Loucy (cell line): ENCODE measurements around the gene RASD1.

Source experiments
- H2AFZ ChIP-seq: fragments of 200-600 bp; sonication (generic); 2 replicates; pipeline ENCODE4 v1.6.0; 2016; ENCODE audit warnings: antibody characterized with exemption, mild to moderate bottlenecking, low read length, moderate library complexity
- H3F3A ChIP-seq: fragments of 200-600 bp; 2 replicates; pipeline ENCODE4 v1.6.0; 2016; ENCODE audit warnings: antibody characterized with exemption, low read depth, mild to moderate bottlenecking
- H3K27me3 ChIP-seq: fragments of 200-600 bp; sonication (generic); 2 replicates; pipeline ENCODE4 v1.6.1; 2014; ENCODE audit warnings: low read length, mild to moderate bottlenecking; ENCODE audit not compliant: insufficient read depth, poor library complexity, severe bottlenecking
- H3K36me3 ChIP-seq: fragments of 200-600 bp; sonication (generic); 2 replicates; pipeline ENCODE4 v1.6.1; 2016; ENCODE audit warnings: low read length; ENCODE audit not compliant: insufficient read depth
- H3K4me1 ChIP-seq: fragments of 200-600 bp; sonication (generic); 2 replicates; pipeline ENCODE4 v1.5.1; 2014; ENCODE audit warnings: low read length, mild to moderate bottlenecking; ENCODE audit not compliant: insufficient read depth, poor library complexity, severe bottlenecking
- H3K4me2 ChIP-seq: fragments of 200-600 bp; sonication (generic); 2 replicates; pipeline ENCODE4 v1.6.0; 2014; ENCODE audit warnings: antibody characterized with exemption, low read length, low read depth, mild to moderate bottlenecking; ENCODE audit not compliant: poor library complexity, severe bottlenecking
- H3K4me3 ChIP-seq: fragments of 200-600 bp; sonication (generic); 2 replicates; pipeline ENCODE4 v1.5.1; 2014; ENCODE audit warnings: low read length, mild to moderate bottlenecking, mixed read lengths; ENCODE audit not compliant: poor library complexity, severe bottlenecking
- H3K79me2 ChIP-seq: fragments of 200-600 bp; sonication (generic); 2 replicates; pipeline ENCODE4 v1.6.1; 2014; ENCODE audit warnings: low read length; ENCODE audit not compliant: insufficient read depth
- H3K9ac ChIP-seq: fragments of 200-600 bp; sonication (generic); 2 replicates; pipeline ENCODE4 v1.6.0; 2014; ENCODE audit warnings: mild to moderate bottlenecking, low read depth, low read length, moderate library complexity; ENCODE audit not compliant: poor library complexity, severe bottlenecking
- H3K9me2 ChIP-seq: fragments of 200-600 bp; sonication (generic); replicated peaks from 2 replicates; pipeline ENCODE4 v1.6.1; 2016; ENCODE audit warnings: low read depth, low read length, mixed read lengths
- H3K9me3 ChIP-seq: fragments of 200-600 bp; sonication (generic); 2 replicates; pipeline ENCODE4 v1.6.1; 2014; ENCODE audit warnings: mild to moderate bottlenecking, antibody characterized with exemption, low read length, low read depth; ENCODE audit not compliant: insufficient read depth
- H4K20me1 ChIP-seq: fragments of 200-600 bp; sonication (generic); 2 replicates; pipeline ENCODE4 v1.6.0; 2014; ENCODE audit warnings: antibody characterized with exemption, low read length, mild to moderate bottlenecking; ENCODE audit not compliant: insufficient read depth, poor library complexity, severe bottlenecking
- EZH2phosphoT487 ChIP-seq: fragments of 200-600 bp; IDR thresholded peaks from 2 replicates; pipeline ENCODE4 v1.6.1; 2018; ENCODE audit warnings: antibody characterized with exemption, mild to moderate bottlenecking, moderate library complexity, borderline replicate concordance
- TF ChIP-seq, protein P1 (sequence below): fragments of 200-600 bp; sonication (generic); conservative IDR thresholded peaks from 2 replicates; pipeline ENCODE4 v1.5.1; 2014; ENCODE audit warnings: mild to moderate bottlenecking, antibody characterized with exemption, low read length

The RASD1 gene, protein sequence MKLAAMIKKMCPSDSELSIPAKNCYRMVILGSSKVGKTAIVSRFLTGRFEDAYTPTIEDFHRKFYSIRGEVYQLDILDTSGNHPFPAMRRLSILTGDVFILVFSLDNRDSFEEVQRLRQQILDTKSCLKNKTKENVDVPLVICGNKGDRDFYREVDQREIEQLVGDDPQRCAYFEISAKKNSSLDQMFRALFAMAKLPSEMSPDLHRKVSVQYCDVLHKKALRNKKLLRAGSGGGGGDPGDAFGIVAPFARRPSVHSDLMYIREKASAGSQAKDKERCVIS

GRCh38 chr17:17496189-17497064 is at the start of gene RASD1:
Gene RASD1 (minus strand): TSS chr17:17496395. CDS start chr17:17496181, 214 bp downstream.
- Histone ChIP-seq H2AFZ (peak within 1 kb of the TSS; percentile 96), H4K20me1 (no peaks in the 10 kb centered on the region), H3F3A (no peaks in the 10 kb centered on the region; the same call in 1 of the 2 replicates), H3K9me3 (no peaks in the 10 kb centered on the region), H3K4me3 (peak within 1 kb of the TSS; percentile 86), H3K9me2 (no peaks in the 10 kb centered on the region), H3K36me3 (peaks cover 14% of the 10 kb centered on the region; the same call in 1 of the 2 replicates), H3K9ac (peak within 1 kb of the TSS; percentile 81), H3K4me1 (peaks cover 13% of the 10 kb centered on the region), H3K4me2 (peak within 1 kb of the TSS; percentile 90), H3K27me3 (no peaks in the 10 kb centered on the region), H3K79me2 (no peaks in the 10 kb centered on the region)
- TF ChIP-seq, protein P1, sequence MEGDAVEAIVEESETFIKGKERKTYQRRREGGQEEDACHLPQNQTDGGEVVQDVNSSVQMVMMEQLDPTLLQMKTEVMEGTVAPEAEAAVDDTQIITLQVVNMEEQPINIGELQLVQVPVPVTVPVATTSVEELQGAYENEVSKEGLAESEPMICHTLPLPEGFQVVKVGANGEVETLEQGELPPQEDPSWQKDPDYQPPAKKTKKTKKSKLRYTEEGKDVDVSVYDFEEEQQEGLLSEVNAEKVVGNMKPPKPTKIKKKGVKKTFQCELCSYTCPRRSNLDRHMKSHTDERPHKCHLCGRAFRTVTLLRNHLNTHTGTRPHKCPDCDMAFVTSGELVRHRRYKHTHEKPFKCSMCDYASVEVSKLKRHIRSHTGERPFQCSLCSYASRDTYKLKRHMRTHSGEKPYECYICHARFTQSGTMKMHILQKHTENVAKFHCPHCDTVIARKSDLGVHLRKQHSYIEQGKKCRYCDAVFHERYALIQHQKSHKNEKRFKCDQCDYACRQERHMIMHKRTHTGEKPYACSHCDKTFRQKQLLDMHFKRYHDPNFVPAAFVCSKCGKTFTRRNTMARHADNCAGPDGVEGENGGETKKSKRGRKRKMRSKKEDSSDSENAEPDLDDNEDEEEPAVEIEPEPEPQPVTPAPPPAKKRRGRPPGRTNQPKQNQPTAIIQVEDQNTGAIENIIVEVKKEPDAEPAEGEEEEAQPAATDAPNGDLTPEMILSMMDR, result peak; percentile 75
- TF ChIP-seq EZH2phosphoT487, result no peak

GRCh38 chr17:17545984-17546383 is 49.8 kb upstream of the RASD1 start:
- Histone ChIP-seq H2AFZ (no peak overlapping the region), H4K20me1 (no peaks in the 10 kb centered on the region), H3K4me3 (no peak overlapping the region), H3K4me2 (no peak overlapping the region), H3K79me2 (no peaks in the 10 kb centered on the region), H3K9me2 (no peaks in the 10 kb centered on the region), H3K9ac (no peak overlapping the region), H3K27me3 (no peaks in the 10 kb centered on the region), H3K9me3 (no peaks in the 10 kb centered on the region), H3K36me3 (no peaks in the 10 kb centered on the region), H3F3A (no peaks in the 10 kb centered on the region), H3K4me1 (no peaks in the 10 kb centered on the region)
- TF ChIP-seq, protein P1, result no peak
- TF ChIP-seq EZH2phosphoT487, result no peak

- H3K27me3 ChIP-seq, result no peaks in the 10 kb centered on the region
- no peaks in the 10 kb centered on the region for H4K20me1 ChIP-seq
- H3K4me2 ChIP-seq, result no peak overlapping the region
- no peaks in the 10 kb centered on the region for H3K36me3 ChIP-seq
- H3K9me2 ChIP-seq, result no peaks in the 10 kb centered on the region
- H3K4me1 ChIP-seq, result no peaks in the 10 kb centered on the region
- H3K79me2 ChIP-seq, result no peaks in the 10 kb centered on the region
- H3K4me3 ChIP-seq, result no peak overlapping the region
- H2AFZ ChIP-seq, result no peak overlapping the region
- TF ChIP-seq, protein P1, result no peak
- no peak for TF ChIP-seq EZH2phosphoT487
- H3K9me3 ChIP-seq, result no peaks in the 10 kb centered on the region
- no peak overlapping the region for H3K9ac ChIP-seq
- no peaks in the 10 kb centered on the region for H3F3A ChIP-seq
Measured at GRCh38 chr17:17545031-17545820, 49.0 kb upstream of the RASD1 start.
